GM21723 (cell line): Measurements from ENCODE around the gene PKNOX2.

Experiments used
- ATAC-seq: cut with Tn5 transposase; IDR thresholded peaks from one replicate; pipeline ENCODE4 v1.9.1; 2021; ENCODE audit warnings: mild to moderate bottlenecking, moderate library complexity; ENCODE audit not compliant: unreplicated experiment

Gene PKNOX2

DNA sequence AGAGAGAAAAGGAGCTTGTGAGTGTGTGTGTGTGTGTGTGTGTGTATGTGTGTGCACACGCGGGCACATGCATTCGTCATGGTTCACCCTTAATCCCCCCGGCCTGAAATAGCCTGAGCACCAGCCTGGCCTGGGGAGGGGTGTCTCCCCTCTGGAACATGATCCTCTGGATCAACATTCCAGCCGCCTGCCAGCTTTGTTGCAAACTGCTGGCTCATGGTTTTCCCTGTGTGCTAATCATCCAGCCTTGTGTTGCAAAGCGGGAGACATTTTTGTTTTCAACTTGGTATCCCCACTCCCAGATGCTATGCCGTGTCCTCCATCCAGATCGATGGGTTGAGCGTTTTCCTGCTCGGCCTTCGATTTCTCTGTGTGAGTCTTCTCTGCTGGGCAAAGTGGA lies 237.2 kb downstream of the PKNOX2 start:
- no peak for ATAC-seq

DNA sequence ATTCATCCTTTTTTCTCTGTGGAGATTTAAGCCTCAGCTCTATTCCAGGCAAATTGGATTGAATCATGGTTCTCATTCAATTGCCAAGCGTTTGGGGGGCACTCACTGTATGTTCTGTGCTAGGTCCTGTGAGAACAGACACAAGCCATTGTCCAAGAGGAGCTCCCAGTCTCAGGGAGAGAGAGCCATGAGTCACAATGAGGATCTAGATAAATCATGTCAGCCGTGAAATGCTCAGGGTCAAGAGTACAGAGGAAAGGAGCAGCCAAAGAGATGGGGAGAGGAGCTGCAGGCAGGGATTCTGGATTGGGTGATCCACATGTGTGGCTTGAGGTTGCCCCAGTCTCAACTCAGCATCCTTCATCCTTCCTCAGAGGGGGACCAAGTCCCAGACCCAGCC lies 237.9 kb downstream of the PKNOX2 start:
- no peak for ATAC-seq

DNA sequence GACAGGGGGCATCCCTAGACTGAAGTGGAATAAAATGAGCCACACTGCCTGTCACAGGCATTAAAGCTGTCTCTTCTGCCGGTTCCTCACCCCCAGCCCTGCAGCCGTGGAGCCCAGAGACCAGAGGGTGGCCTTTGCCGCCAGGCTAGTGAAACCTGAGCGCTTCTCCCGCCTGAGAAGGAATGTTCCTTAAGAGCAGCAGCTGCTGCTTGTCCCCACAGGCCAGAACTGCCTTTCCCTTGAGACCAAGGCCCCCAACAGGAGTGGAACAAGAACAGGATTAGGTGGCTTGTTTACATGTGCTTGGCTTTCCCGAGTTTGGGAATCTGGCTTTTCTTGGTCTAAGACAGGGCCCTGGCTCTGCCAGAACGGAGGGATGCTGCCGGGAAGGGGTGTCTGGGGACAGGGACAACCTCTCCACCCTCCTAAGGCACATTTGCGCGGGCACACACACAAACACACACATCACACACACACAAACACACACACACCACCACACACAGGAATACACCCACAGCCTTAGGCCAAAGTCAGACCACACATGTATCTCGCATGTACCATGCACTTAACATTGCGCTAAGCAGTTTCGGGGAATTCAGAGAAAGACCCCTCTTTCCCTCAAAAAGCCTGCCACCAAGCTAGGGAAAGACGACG lies 239.7 kb downstream of the PKNOX2 start:
- no peak for ATAC-seq

DNA sequence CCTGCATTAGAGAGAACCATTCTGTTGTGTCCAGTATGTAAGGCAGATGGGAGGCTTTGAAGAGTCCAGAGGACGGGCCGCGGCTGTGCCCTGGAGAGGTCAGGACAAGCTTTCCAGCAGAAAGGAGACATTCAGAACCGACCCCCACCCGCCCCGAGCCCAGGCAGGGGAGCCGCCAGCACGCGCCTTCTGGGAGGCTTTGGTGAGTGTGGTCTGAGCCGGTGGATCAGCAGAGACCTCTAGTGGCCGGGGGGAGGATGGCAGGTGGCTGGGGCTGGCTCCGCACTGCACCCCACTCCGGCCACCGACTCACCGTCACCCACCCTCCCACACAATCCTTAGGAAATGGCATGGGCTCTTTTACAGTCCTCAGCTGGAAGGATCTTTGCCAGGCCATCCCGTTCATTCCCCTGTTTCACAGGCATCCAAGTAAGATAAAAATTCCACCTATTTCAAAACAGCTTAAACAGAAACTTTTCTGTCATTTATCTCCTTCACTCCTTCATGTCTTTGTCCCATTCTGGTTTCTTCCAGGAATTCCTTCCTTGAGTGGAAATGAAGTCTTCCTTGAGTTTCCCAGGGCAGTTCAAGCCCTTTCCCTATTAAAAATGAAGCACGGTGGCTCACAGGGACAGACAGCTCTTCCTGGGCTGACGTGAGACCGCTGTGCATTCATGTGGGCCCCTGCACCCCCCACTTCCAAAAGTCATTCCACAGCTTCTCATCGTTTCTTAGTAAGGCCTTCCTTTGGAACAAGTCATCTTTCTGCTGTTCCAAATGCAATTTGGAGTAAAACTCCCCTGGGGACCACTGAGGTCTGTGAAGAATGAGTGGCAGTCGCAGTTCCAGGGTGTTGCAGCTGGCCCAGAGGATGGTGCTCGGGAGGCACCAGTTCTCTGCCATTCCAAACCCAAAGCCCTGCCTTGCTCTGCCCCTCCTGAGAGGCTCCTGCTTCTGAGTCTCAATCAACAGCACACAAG lies 240.6 kb downstream of the PKNOX2 start:
- peak; percentile 93 for ATAC-seq

DNA sequence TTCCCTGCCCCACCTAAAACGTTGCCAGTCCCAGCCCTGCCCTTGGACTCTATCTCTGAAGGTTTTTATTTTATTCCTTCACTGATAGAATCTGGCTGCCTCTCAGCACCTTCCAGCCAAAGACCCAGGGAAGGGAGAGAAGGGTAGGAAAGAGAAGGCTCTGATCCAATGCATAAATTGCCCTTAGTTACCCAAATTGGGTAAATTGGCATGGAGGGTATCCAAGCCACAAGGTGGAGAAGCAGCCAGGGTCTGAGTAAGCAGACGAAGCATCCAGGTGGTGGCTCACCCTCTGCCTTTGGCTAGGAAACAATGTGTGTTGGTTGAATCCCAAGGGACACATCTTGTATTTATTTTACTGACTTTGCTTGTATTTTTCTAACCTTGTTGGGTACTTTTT lies 242.5 kb downstream of the PKNOX2 start:
- ATAC-seq = no peak

DNA sequence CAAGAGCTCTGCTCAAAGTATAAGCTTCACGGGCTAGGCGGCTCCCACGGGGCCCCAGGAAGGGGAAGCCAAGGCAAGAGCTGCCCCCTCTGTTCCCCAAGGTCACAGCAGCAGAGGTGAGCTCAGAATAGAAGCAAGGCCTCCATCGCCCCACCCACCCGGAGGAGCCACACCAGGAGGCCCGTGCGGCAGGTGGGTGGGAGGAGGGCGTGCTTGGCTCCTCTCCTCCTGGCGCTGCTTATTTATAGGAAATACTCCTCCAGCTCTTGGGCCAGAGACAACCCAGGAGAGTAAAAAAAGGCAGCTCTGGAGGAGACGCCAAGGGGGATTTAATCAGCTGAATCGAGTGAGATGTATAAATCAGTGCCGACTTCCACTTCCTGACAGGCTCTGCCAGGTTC lies 243.8 kb downstream of the PKNOX2 start:
- ATAC-seq = no peak

DNA sequence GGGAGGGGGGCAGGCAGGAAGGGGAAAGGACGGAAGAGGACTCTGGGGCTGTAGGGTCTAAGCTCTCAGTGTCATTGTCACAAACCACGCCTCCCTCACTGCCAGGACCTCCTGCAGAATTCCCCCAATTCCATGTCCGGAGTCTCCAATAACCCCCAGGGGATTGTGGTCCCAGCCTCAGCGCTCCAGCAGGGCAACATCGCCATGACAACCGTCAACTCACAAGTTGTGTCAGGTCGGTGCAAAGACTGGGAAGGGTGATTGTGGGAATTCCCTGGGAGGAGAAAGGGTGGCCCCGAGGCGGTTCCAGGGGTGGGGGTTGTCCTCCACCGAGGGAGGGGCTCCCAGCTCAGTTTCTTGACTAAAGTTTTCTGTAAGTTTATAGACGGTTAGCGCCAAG lies 245.5 kb downstream of the PKNOX2 start:
- no peak for ATAC-seq

DNA sequence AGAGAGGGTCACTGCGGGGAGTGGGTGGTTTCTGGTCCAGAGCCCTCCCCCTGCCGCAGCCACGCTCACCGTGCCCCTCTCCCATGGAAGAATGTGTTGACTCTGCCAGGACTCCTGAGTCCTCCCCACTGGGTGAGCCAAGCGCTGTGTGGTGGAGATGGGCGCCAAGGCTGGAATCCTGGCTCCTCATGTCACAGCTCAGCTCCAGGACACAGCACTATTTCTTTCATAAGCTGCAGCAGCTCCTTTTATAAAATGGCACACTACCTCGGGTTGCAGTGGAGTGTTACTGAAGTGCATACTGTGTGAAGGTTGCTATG lies 247.6 kb downstream of the PKNOX2 start:
- no peak for ATAC-seq

DNA sequence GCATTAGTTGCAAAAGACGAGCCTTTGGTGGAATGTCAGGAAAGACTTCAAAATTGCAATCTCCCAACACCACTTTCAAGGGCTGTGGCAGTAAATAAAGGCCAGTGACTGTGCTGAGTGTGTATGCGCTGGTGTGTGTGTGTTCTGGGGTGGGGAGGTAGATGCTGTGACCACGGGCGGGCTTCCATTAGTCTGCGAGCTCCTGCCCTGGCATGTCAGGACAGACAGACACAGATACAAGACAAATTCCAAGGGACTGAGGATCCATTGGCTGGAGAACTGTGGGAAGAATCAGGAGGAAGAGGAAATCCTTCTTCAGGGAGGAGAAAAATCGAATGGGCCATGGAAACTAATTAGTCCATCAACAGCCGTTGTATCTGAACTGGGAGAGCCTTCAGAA lies 248.0 kb downstream of the PKNOX2 start:
- no peak for ATAC-seq

DNA sequence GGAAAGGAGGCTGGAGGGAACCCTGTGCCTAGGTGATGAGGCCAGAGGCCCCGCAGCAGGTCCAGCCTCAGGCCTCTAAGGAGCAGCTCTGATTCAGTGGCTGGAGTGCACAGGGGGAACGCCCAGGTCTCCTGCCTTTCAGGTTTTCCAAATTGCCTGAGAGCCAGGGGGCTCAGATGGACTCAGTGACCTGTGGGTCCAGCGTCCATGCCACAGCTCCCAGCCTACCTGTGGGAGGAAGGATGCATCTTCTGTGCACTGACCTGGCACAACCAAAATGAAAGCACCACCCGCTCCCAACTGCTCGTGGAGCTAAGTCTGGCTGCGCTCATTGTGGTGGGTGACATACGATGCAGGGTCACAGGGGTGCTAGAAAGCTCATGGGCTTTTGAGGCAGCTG lies 248.7 kb downstream of the PKNOX2 start:
- ATAC-seq = no peak

DNA sequence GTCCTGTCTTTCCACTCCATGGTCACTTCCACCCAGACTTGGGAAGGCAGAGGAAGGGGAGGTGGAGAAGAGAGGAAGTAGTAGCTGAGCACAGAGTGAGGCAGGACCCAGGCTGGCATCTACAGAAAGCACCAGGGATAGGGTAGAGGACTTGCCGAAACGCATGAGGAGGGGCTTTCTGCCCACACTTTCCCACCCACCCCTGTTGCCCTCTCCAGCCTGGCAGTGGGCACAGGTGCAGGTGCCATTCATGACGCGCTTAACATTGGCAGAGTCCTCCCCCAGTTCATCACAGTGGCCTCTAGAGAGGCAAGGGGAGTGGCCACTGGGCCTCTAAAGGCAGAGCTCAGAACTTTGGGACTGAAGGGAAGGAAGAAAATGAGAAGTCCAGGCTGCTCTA lies 249.6 kb downstream of the PKNOX2 start:
- ATAC-seq = no peak

DNA sequence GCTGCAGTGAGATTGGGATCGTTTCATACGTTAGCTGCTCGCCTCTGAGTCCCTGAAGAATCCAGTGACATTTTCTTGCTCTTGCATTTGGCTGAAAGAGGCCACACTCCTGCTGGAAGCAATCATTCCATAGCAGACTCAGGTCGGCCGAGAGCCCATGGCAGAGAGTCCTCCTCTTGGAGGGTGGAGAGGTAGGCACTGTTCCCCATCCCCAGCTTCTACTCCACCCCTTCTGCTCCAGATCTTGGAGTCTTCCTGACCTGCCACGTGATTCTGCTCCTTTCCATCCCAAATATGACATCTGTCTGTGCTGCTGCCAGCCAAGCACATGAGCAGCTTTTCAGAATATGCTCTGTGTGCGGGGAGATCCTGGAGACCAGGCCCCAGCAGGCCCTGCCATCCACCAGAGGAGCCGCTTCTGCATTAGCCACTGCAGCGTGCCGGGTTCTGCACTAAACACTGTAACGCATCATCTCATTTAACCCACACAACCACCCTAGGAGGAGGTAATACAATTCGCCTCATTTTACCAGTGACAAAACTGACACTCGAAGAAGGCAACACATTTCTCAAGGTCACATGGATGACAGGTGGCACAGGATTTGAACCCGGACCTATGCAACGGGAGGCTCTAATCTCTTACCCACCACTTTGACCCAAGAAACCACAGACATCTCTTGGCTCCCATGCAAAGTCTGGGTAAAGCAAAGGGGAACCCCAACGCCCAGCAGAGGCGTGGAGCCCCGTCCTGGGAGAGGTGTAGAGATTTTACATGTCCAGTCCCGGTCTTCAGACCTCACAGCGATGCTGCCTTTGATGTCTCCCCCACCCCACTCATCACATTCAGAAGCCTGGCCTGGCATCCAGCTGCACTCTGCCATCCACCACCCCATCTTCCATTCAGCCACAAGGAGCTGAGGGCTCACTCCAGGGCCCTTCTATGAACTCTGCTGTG lies 252.7 kb downstream of the PKNOX2 start:
- ATAC-seq = no peak

DNA sequence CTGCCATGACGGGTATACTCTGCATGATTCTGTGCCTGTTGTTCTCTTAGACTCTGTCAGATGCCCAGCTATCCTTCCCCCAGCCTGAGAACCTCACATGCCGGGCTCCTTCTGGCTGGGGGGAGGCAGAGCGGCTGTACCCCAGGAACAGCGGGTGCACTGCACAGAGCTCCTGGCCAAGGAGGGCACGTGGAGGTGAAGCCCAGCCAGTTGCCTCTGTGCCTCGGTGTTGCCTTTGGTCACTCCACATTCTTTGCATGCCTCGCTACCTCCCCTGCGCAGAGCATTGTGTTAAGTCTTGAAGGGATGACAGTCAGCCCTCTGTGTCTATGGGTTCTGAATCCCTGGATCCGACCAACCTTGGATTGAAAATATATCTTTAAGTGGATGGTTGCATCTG lies 253.8 kb downstream of the PKNOX2 start:
- ATAC-seq = no peak

DNA sequence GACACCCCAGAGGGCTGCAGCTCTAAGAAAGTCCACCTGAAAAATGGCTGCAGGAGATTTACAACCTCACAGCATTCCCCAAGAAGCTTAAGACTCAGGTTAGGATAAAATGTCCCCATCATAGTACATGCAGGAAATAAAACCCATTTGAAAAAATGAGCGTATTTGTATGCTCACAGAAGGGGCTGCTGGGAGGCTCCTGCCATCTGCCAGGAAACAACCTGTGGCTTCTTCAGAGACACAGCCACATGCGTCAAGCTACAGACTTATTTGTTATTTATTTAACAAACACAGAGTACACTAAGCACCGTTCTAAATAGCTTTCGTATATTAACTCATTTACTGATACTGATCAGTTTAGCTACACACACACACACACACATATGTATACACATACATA lies 258.1 kb downstream of the PKNOX2 start:
- ATAC-seq = no peak

DNA sequence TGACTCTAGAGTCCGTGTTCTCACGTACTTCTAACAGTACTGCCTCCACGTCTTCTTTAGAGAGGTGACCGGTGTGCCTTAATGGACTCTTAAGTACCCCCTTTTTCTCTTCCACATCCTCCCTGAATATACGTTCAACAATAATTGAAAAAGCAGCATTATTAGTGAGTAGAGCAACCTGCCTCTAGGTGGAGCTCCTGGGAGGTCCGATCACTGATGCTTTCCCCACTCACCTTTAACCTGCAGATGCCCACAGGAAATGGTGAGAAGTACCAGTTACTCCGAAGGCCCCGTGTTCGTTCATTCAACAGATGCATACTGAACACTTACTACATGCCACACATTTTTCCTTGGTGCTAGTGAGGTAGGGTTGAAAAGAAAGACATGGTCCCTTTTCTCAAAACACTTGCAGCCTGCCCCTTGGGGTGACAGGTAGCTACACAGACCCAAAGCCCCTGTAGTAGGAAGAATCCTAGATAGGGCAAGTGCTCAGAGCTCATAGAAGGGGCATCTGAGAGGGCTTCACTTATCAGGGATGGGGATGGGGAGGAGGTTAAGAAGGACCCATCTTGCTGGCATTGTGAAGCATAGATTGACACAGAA lies 258.8 kb downstream of the PKNOX2 start:
- ATAC-seq = no peak

DNA sequence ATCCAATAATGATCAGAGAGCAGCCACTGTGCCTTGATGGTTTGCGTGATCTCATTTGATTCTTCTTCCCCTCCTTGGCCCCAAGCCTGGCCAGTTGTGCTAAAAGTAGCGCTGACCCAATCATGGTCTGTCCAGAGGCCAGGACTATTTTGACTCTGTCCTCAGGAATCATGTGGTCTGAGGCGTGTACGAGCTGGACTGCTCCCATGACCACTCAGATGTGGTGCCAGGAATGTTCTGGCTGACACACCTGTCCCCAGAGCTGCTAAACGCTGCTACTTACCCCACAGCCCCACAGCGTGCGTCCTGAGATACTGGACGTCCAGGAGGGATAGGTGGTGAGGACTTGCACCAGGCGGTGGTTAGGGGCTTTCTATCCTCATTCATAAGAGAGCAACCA lies 261.1 kb downstream of the PKNOX2 start:
- ATAC-seq = no peak

DNA sequence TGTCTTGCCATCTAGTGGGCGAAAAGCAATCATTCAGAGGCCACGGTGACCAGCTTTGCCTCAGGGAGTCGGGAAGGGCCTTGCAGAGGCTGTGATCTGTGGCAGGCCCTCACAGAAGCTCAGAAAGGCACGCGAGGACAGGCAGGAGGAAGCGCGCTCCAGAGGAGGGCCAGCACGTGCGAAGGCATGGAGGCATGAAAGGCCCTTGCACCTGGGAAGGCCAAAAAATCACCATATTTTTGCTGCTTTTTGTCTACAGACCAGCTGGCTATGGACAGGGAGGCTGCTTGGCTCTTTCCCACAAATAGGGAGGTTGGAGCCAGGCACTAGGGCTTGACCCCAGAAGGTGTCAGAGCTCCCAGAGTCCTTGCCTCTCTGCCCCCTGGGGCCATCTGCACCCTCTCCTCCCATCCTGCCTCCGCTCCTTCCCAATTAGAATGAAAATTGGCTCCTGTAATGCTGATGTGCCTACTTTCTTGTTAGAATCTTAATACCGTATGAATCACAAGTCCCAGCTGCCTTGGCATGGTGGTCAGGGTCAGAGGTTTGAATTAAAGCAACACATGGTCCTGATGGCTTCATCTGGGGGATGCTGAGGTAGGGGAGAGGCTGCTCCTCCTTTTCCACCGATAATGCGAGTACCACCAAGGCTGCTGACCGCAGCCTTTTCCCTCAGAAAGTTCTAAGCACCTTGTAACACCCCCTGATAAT lies 262.4 kb downstream of the PKNOX2 start:
- no peak for ATAC-seq

DNA sequence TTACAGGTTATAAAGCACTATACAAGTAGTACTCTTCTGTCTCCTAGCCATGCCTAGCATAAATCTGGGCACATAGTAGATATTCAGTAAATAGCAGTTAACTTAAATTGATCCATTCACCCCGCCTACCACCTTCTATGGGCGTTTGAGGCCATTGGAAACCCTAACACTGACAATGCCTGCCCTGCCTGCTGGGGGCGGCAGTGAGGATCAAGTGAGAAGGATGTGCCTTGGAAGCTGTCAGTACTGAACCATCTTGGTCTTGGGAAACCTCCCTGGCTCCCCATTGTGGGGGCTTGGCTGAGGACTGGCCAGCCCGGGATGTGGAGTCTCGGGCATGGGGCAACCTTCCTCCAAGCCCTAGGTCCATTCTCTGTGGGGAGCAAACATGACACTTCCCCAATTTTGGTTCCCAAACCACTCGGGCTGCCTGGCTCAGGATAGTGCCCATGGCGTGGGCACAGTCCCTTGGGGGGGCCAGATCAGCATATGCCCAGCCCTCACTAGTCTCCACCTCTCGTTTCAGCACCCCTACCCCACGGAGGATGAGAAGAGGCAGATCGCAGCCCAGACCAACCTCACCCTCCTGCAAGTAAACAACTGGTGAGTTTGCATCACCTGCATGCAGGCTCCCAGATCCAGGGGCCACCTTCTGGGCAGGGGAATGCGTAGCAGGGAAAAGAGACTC lies 264.1 kb downstream of the PKNOX2 start:
- no peak for ATAC-seq

DNA sequence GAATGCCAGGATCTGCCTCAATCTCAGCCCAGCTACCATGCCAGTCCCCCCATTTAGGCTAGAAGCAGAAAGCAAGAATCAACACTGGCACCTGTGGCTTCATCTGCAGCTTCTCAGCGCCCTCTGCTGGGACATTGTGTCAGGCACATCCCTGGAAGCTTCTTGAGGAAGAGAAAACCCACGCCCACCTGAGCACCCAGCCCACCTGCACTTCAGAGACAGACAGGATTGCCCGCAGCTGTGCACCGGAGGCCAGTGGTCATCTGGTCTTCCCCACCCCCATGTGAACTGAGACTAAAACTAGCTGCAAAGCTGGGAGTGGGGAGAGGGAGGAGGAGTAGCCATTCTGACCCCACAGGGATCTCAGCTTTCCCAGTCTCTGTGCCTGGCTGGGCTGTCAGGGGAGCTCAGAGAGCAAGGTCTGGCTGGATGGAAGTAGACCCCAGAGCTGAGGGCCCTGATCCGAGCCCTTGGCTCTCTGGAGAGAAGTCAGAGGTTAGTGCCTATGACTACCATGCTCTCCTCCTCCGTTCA lies 264.7 kb downstream of the PKNOX2 start:
- ATAC-seq = peak; percentile 60
